SK-N-SH (cell line): ENCODE data around the gene IFT122. TPM values are rescaled to one million over a fixed set of nuclear protein-coding genes. Genes with fewer than 3 reads are reported as not detected.

ENCODE experiments used
- CTCF ChIA-PET: fragments of 300-600, 350-600 bp; formaldehyde crosslinking; extraction: SDS; loops from one replicate; lab custom pipeline; 2021; lab: Yijun Ruan, JAX
- POLR2A ChIA-PET: fragments of 350-600 bp; sonication (Branson Sonifier 250); formaldehyde crosslinking; extraction: SDS; loops from one replicate; lab custom pipeline; 2020; ENCODE audit warnings: antibody characterized with exemption, inconsistent platforms; lab: Yijun Ruan, JAX
- DNase-seq: peaks from one replicate; pipeline ENCODE4 v3.0.0; 2012
- H2AFZ ChIP-seq: fragments of 200-600 bp; sonication (generic); 2 replicates; pipeline ENCODE4 v1.8.1; 2016; ENCODE audit warnings: antibody characterized with exemption, mild to moderate bottlenecking, low read depth
- H3F3A ChIP-seq: fragments of 200-600 bp; sonication (generic); replicated peaks from 2 replicates; pipeline ENCODE3; 2016; ENCODE audit warnings: antibody characterized with exemption, mild to moderate bottlenecking; ENCODE audit not compliant: insufficient read depth
- H3K27ac ChIP-seq, 2 experiments: fragments of 200-500 bp in 1 of 2; fragments of 200-600 bp in 1 of 2; sonication (Bioruptor generic) in 1 of 2; sonication (generic), shearing (Covaris generic) in 1 of 2; 2 replicates each; pipeline versions ENCODE4 v1.5.1 to v1.6.1; 2014 to 2016; ENCODE audit warnings: low read depth in 2 of 2, inconsistent platforms in 1 of 2, low read length in 1 of 2, mild to moderate bottlenecking in 1 of 2, mixed read lengths in 1 of 2
- H3K27me3 ChIP-seq: fragments of 200-600 bp; sonication (generic), shearing (Covaris generic); 2 replicates; pipeline ENCODE4 v1.6.1; 2016; ENCODE audit warnings: mixed run types; ENCODE audit not compliant: insufficient read depth
- H3K36me3 ChIP-seq, 2 experiments: fragments of 200-500 bp in 1 of 2; fragments of 200-600 bp in 1 of 2; sonication (Bioruptor generic) in 1 of 2; sonication (generic) in 1 of 2; replicated peaks in 1 of 2; 2 replicates each; pipeline versions ENCODE3 to v1.5.1; 2014 to 2016; ENCODE audit warnings: low read length in 1 of 2, mild to moderate bottlenecking in 1 of 2; ENCODE audit not compliant: insufficient read depth in 2 of 2, control insufficient read depth in 1 of 2
- H3K4me1 ChIP-seq, 2 experiments: fragments of 200-500 bp in 1 of 2; fragments of 200-600 bp in 1 of 2; sonication (Bioruptor generic) in 1 of 2; sonication (generic), shearing (Covaris generic) in 1 of 2; 2 replicates each; pipeline versions ENCODE4 v1.5.1 to v1.6.1; 2014 to 2016; ENCODE audit warnings: low read depth in 1 of 2, low read length in 1 of 2, mixed run types in 1 of 2; ENCODE audit not compliant: insufficient read depth in 2 of 2, control insufficient read depth in 1 of 2
- H3K4me2 ChIP-seq: fragments of 200-600 bp; sonication (generic), shearing (Covaris generic); 2 replicates; pipeline ENCODE4 v1.6.1; 2017; ENCODE audit warnings: mixed run types
- H3K4me3 ChIP-seq, 2 experiments: fragments of 200-500 bp in 1 of 2; fragments of 200-600 bp in 1 of 2; sonication (Bioruptor generic) in 1 of 2; sonication (generic), shearing (Covaris generic) in 1 of 2; 2 replicates each; pipeline versions ENCODE4 v1.5.1 to v1.8.1; 2014 to 2016; ENCODE audit warnings: low read depth in 2 of 2, inconsistent platforms in 1 of 2, low read length in 1 of 2, mild to moderate bottlenecking in 1 of 2, mixed read lengths in 1 of 2, moderate library complexity in 1 of 2
- H3K79me2 ChIP-seq: fragments of 200-600 bp; sonication (generic); 2 replicates; pipeline ENCODE4 v1.8.1; 2017; ENCODE audit warnings: mild to moderate bottlenecking; ENCODE audit not compliant: insufficient read depth
- H3K9ac ChIP-seq: fragments of 200-600 bp; sonication (generic); 2 replicates; pipeline ENCODE4 v1.6.1; 2017; ENCODE audit warnings: mixed run types
- H3K9me2 ChIP-seq: fragments of 200-600 bp; sonication (generic); 2 replicates; pipeline ENCODE4 v1.6.1; 2017; ENCODE audit warnings: mixed run types
- H3K9me3 ChIP-seq: fragments of 200-600 bp; sonication (generic); 2 replicates; pipeline ENCODE4 v1.6.1; 2017; ENCODE audit warnings: mixed run types, mild to moderate bottlenecking, moderate library complexity
- H4K20me1 ChIP-seq: fragments of 200-600 bp; sonication (generic); 2 replicates; pipeline ENCODE4 v1.6.1; 2017; ENCODE audit warnings: mild to moderate bottlenecking, mixed run types; ENCODE audit not compliant: insufficient read depth
- FOXM1 ChIP-seq: IDR thresholded peaks from 2 replicates; pipeline ENCODE4 v1.4.0; 2012; ENCODE audit warnings: low read depth, mild to moderate bottlenecking
- GABPA ChIP-seq: IDR thresholded peaks from 2 replicates; pipeline ENCODE4 v1.4.0; 2012; ENCODE audit warnings: low read depth, mild to moderate bottlenecking
- JUND ChIP-seq: IDR thresholded peaks from 2 replicates; pipeline ENCODE4 v1.4.0; 2012
- MEF2A ChIP-seq: IDR thresholded peaks from 2 replicates; pipeline ENCODE4 v1.4.0; 2012; ENCODE audit warnings: low read depth, borderline replicate concordance
- NRF1 ChIP-seq: IDR thresholded peaks from 2 replicates; pipeline ENCODE4 v1.6.1; 2012; ENCODE audit warnings: low read depth, mild to moderate bottlenecking, low read length
- RAD21 ChIP-seq: IDR thresholded peaks from 2 replicates; pipeline ENCODE4 v1.6.1; 2012; ENCODE audit warnings: mild to moderate bottlenecking, low read length
- TCF12 ChIP-seq: IDR thresholded peaks from 2 replicates; pipeline ENCODE4 v1.4.0; 2012
- TEAD4 ChIP-seq: IDR thresholded peaks from 2 replicates; pipeline ENCODE4 v1.4.0; 2012; ENCODE audit warnings: mild to moderate bottlenecking, borderline replicate concordance; ENCODE audit not compliant: insufficient read depth
- YY1 ChIP-seq: IDR thresholded peaks from 2 replicates; pipeline ENCODE4 v1.4.0; 2012; ENCODE audit warnings: low read depth, mild to moderate bottlenecking
- WGBS: methylation state at CpG from one replicate; pipeline ENCODE4 v1.1.6; 2017; ENCODE audit warnings: low lambda C conversion rate; 5-methylcytosine and 5-hydroxymethylcytosine counted together
- polyA plus RNA-seq, 3 experiments: library from polyadenylated mRNA; depleted of rRNA; stranded (reverse); fragments of >200 nt; gene quantifications; 2 replicates each; pipeline ENCODE4 v1.2.3, GENCODE V29; 2012
- TF ChIP-seq, protein P1 (sequence below): fragments of 150-350 bp; IDR thresholded peaks from 2 replicates; pipeline ENCODE4 v1.6.1; 2017; ENCODE audit warnings: antibody characterized with exemption, low read length, low read depth, borderline replicate concordance
- TF ChIP-seq, protein P2 (sequence below): IDR thresholded peaks from 2 replicates; pipeline ENCODE4 v1.4.0; 2012; ENCODE audit warnings: low read depth

The IFT122 gene
- polyA plus RNA-seq, 1 of the 3 experiments (the other 2 are of a cell fraction) = 20.1 TPM

DNA sequence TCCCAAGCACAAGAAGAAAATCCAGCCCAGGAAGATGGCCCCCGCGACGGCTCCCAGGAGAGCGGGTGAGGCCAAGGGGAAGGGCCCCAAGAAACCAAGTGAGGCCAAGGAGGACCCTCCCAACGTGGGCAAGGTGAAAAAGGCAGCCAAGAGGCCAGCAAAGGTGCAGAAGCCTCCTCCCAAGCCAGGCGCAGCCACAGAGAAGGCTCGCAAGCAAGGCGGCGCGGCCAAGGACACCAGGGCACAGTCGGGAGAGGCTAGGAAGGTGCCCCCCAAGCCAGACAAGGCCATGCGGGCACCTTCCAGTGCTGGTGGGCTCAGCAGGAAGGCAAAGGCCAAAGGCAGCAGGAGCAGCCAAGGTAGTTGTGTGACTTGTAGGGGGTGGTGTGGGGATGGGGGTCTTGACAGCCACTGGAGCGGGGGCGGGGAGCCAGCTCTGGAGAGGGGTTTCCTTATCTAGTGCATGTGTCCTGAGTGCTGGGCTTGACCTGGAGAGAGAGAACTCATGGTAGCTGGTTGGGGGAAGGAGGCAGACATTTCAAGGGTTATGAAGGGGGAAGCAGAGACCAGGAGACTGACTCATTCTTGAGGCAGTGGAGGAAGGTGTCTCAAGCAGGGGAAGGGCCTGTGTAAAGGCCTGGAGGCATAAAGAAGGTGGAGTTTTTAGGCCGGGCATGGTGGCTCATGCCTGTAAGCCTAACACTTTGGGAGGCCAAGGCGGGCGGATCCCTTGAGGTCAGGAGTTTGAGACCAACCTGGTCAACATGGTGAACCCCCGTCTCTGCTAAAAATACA lies 109.2 kb downstream of the IFT122 start:
- Histone ChIP-seq H3K36me3 (no peaks in the 10 kb centered on the region), H3K27ac (no peak overlapping the region), H2AFZ (peak overlapping the region; percentile 35; the same call in 1 of the 2 replicates), H4K20me1 (no peaks in the 10 kb centered on the region)
- CTCF ChIA-PET = interaction anchor here (1.1 to 1.5 kb wide), 2 partner anchors 10 to 14 kb away, joined by 3 to 4 read pairs; no protein-coding TSS in a partner anchor
- TF ChIP-seq JUND (no peak), TCF12 (no peak), NRF1 (no peak), TEAD4 (no peak), RAD21 (no peak), FOXM1 (no peak)
- TF ChIP-seq, protein P1, sequence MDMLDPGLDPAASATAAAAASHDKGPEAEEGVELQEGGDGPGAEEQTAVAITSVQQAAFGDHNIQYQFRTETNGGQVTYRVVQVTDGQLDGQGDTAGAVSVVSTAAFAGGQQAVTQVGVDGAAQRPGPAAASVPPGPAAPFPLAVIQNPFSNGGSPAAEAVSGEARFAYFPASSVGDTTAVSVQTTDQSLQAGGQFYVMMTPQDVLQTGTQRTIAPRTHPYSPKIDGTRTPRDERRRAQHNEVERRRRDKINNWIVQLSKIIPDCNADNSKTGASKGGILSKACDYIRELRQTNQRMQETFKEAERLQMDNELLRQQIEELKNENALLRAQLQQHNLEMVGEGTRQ = no peak
- TF ChIP-seq, protein P2, sequence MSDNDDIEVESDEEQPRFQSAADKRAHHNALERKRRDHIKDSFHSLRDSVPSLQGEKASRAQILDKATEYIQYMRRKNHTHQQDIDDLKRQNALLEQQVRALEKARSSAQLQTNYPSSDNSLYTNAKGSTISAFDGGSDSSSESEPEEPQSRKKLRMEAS = no peak
- TF ChIP-seq, all 33 proteins: peak for 0
- H3F3A ChIP-seq = no peaks in the 10 kb centered on the region
- H3K4me3 ChIP-seq = no peak overlapping the region
- peaks cover 0 to 16% of the 10 kb centered on the region in 2 experiments; a peak in 3 of 4 replicates for H3K4me1 ChIP-seq
- no peak overlapping the region for H3K9ac ChIP-seq
- H3K4me2 ChIP-seq = no peak overlapping the region
- no peaks in the 10 kb centered on the region for H3K27me3 ChIP-seq
- H3K79me2 ChIP-seq = no peaks in the 10 kb centered on the region
- DNase-seq = no peak
- WGBS = 87% methylated on average over 12 of the region's 18 CpGs
- no peaks in the 10 kb centered on the region for H3K9me3 ChIP-seq
- no peaks in the 10 kb centered on the region for H3K9me2 ChIP-seq
- POLR2A ChIA-PET = no interaction called here

GRCh38 chr3:129549805-129550204 lies 109.8 kb downstream of the IFT122 start:
- Histone ChIP-seq H3K9ac (no peak overlapping the region), H3K36me3 (no peaks in the 10 kb centered on the region), H3K4me1 (peaks cover 0 to 22% of the 10 kb centered on the region in 2 experiments; a peak in 3 of 4 replicates), H3K4me3 (no peak overlapping the region), H3K9me2 (no peaks in the 10 kb centered on the region), H4K20me1 (no peaks in the 10 kb centered on the region), H3K9me3 (no peaks in the 10 kb centered on the region), H3K4me2 (no peak overlapping the region), H3K27ac (no peak overlapping the region), H3K27me3 (no peaks in the 10 kb centered on the region), H3K79me2 (no peaks in the 10 kb centered on the region), H3F3A (peaks cover under 1% of the 10 kb centered on the region), H2AFZ (peak overlapping the region; percentile 35; the same call in 1 of the 2 replicates)
- POLR2A ChIA-PET = no interaction called here
- CTCF ChIA-PET = interaction anchor here (1.1 to 1.5 kb wide), 2 partner anchors 9 to 15 kb away, joined by 3 to 4 read pairs; no protein-coding TSS in a partner anchor
- TF ChIP-seq GABPA (no peak), MEF2A (no peak), YY1 (no peak)
- no peak for DNase-seq
- 96% methylated on average over 3 of the region's 3 CpGs for WGBS
